Measurements from ENCODE around the gene TGFBRAP1.
A peak's percentile ranks its signal among the peaks of the same experiment; 100 is the strongest.

Gene TGFBRAP1

GRCh38 chr2:105309147-105309545 lies 20.4 kb downstream of the TGFBRAP1 start:
- peak; percentile 63 for DNase-seq

GRCh38 chr2:105308382-105309146 lies 21.0 kb downstream of the TGFBRAP1 start:
- no peak for DNase-seq

- no peak for DNase-seq
These were observed 21.6 kb downstream of the TGFBRAP1 start for GRCh38 chr2:105307962-105308361.

- DNase-seq = no peak
These were observed 22.0 kb downstream of the TGFBRAP1 start for GRCh38 chr2:105307550-105307949.

GRCh38 chr2:105307146-105307545 lies 22.4 kb downstream of the TGFBRAP1 start:
- no peak for DNase-seq

GRCh38 chr2:105301646-105302045 lies 27.9 kb downstream of the TGFBRAP1 start:
- DNase-seq = no peak

- peak; percentile 44 for DNase-seq
These were observed 30.2 kb downstream of the TGFBRAP1 start for GRCh38 chr2:105299290-105299689.

- DNase-seq = no peak
These were observed 31.5 kb downstream of the TGFBRAP1 start for GRCh38 chr2:105298017-105298416.

GRCh38 chr2:105297216-105297615 lies 32.3 kb downstream of the TGFBRAP1 start:
- DNase-seq = peak; percentile 24

GRCh38 chr2:105296017-105296611 lies 33.4 kb downstream of the TGFBRAP1 start:
- DNase-seq = no peak

- peak; percentile 86 for DNase-seq
These were observed 34.6 kb downstream of the TGFBRAP1 start for GRCh38 chr2:105294844-105295481.

GRCh38 chr2:105294046-105294445 lies 35.5 kb downstream of the TGFBRAP1 start:
- DNase-seq = no peak

GRCh38 chr2:105291981-105292380 lies 37.6 kb downstream of the TGFBRAP1 start:
- no peak for DNase-seq

GRCh38 chr2:105290981-105291660 lies 38.4 kb downstream of the TGFBRAP1 start:
- DNase-seq = no peak

GRCh38 chr2:105288133-105288532 lies 41.4 kb downstream of the TGFBRAP1 start:
- DNase-seq = no peak

- peak; percentile 82 for DNase-seq
These were observed 41.8 kb downstream of the TGFBRAP1 start for GRCh38 chr2:105287692-105288091.

GRCh38 chr2:105283532-105283931 lies 46.0 kb downstream of the TGFBRAP1 start:
- DNase-seq = no peak

GRCh38 chr2:105280281-105280680 lies 49.3 kb downstream of the TGFBRAP1 start:
- DNase-seq = no peak

- no peak for DNase-seq
These were observed 50.4 kb downstream of the TGFBRAP1 start for GRCh38 chr2:105279126-105279525.

GRCh38 chr2:105278654-105279053 lies 50.9 kb downstream of the TGFBRAP1 start:
- DNase-seq = no peak

GRCh38 chr2:105274046-105274445 lies 55.5 kb downstream of the TGFBRAP1 start:
- no peak for DNase-seq

- DNase-seq = no peak
These were observed 57.4 kb downstream of the TGFBRAP1 start for GRCh38 chr2:105272176-105272575.

- DNase-seq = no peak
These were observed 58.0 kb downstream of the TGFBRAP1 start for GRCh38 chr2:105271393-105272045.
